ENCODE data around the gene WDFY4.

Gene WDFY4

DNA sequence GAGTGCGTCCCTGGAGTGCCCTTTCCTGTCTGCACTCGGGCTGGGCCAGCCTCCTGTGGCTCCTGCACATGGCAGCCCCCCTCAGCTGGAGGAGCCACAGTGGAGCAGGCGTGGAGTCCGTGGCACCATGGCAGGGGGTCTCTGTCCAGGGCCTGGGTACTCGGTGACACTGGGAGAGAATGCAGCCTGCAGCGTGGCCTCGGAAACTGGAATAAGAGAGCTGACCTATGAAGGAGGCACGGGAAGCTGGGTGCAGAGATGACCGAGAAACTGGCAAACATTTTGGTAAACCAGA is 25.8 kb upstream of the WDFY4 start:
- Histone ChIP-seq H4K8ac (ENCODE audit: low read length) (no peak overlapping the region), H2BK12ac (ENCODE audit: low read length in 2 of 2) (no peak overlapping the region), H3K4me2 (ENCODE audit: low read length, poor library complexity, severe bottlenecking) (no peak overlapping the region), H2BK120ac (ENCODE audit: low read depth, low read length) (no peak overlapping the region), H3K36me3 (ENCODE audit: control insufficient read depth in 1 of 2, insufficient read depth in 2 of 2, low read depth in 1 of 2, low read length in 2 of 2) (no peaks in the 10 kb centered on the region), H2AK5ac (ENCODE audit: low read length, severe bottlenecking) (no peak overlapping the region), H3K27ac (ENCODE audit: low read length, poor library complexity, severe bottlenecking) (no peak overlapping the region), H2BK15ac (ENCODE audit: low read depth, poor library complexity, severe bottlenecking) (no peak overlapping the region), H4K91ac (ENCODE audit: low read length) (no peak overlapping the region), H3K79me1 (replicated peaks; ENCODE audit: low read length, poor library complexity, severe bottlenecking) (no peaks in the 10 kb centered on the region), H3K18ac (ENCODE audit: low read depth in 1 of 2, low read length in 2 of 2) (no peak overlapping the region), H3K23ac (ENCODE audit: low read length in 2 of 2) (no peak overlapping the region), H3K9me3 (ENCODE audit: control insufficient read depth, low read length) (no peaks in the 10 kb centered on the region), H3K9ac (ENCODE audit: low read length) (no peak overlapping the region), H3K4me3 (ENCODE audit: insufficient read depth in 1 of 2, low read depth in 1 of 2, low read length in 2 of 2) (no peak overlapping the region), H2AFZ (ENCODE audit: low read depth, low read length) (no peak overlapping the region), H3K27me3 (ENCODE audit: control insufficient read depth in 1 of 2, insufficient read depth in 1 of 2, low read length in 2 of 2) (peaks cover 15 to 25% of the 10 kb centered on the region in 2 experiments), H2BK5ac (ENCODE audit: low read depth, low read length, poor library complexity, severe bottlenecking) (no peak overlapping the region), H3K4me1 (ENCODE audit: control insufficient read depth, insufficient read depth, low read depth, low read length) (peaks cover 16% of the 10 kb centered on the region), H3K4ac (ENCODE audit: low read depth in 1 of 2, low read length in 2 of 2) (no peak overlapping the region), H3K14ac (ENCODE audit: low read length in 2 of 2) (peak overlapping the region in 1 of 2 experiments; percentile 18)
- no peak for DNase-seq
- 88% methylated on average over 8 of the region's 9 CpGs for WGBS

DNA sequence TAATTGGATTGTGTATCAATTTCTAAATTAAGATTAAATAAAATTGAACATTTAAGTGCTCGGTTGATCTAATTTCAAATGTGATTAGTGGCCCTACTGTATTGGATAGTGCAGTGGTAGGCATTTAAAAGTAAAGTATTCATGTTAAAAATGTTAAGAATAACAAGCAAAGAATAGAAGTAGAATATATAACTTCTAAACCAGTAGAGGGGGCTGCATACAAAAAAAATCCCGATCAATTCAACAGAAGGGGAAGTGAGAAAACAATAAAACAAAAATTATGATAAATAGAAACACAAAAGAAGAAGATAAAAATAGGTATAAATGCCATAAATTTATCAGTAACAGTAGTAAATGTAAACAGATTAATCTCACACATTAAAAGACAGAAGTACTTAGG is 24.9 kb upstream of the WDFY4 start:
- H3K36me3 ChIP-seq (ENCODE audit: control insufficient read depth in 1 of 2, insufficient read depth in 2 of 2, low read depth in 1 of 2, low read length in 2 of 2), result no peaks in the 10 kb centered on the region
- no peaks in the 10 kb centered on the region for H3K79me1 ChIP-seq (replicated peaks; ENCODE audit: low read length, poor library complexity, severe bottlenecking)
- no peak overlapping the region for H3K14ac ChIP-seq (ENCODE audit: low read length in 2 of 2)
- peaks cover 6% of the 10 kb centered on the region for H3K9me3 ChIP-seq (ENCODE audit: control insufficient read depth, low read length)
- no peak overlapping the region for H3K4me3 ChIP-seq (ENCODE audit: insufficient read depth in 1 of 2, low read depth in 1 of 2, low read length in 2 of 2)
- no peak overlapping the region for H3K23ac ChIP-seq (ENCODE audit: low read length in 2 of 2)
- H2BK120ac ChIP-seq (ENCODE audit: low read depth, low read length), result no peak overlapping the region
- no peak overlapping the region for H2BK12ac ChIP-seq (ENCODE audit: low read length in 2 of 2)
- H4K8ac ChIP-seq (ENCODE audit: low read length), result no peak overlapping the region
- H2AFZ ChIP-seq (ENCODE audit: low read depth, low read length), result no peak overlapping the region
- WGBS, result 0% methylated on average over 1 of the region's 2 CpGs
- no peak overlapping the region for H3K18ac ChIP-seq (ENCODE audit: low read depth in 1 of 2, low read length in 2 of 2)
- no peak overlapping the region for H3K4me2 ChIP-seq (ENCODE audit: low read length, poor library complexity, severe bottlenecking)
- H3K4ac ChIP-seq (ENCODE audit: low read depth in 1 of 2, low read length in 2 of 2), result no peak overlapping the region
- DNase-seq, result no peak
- H3K4me1 ChIP-seq (ENCODE audit: control insufficient read depth, insufficient read depth, low read depth, low read length), result peaks cover 16% of the 10 kb centered on the region
- H3K27ac ChIP-seq (ENCODE audit: low read length, poor library complexity, severe bottlenecking), result no peak overlapping the region
- no peak overlapping the region for H4K91ac ChIP-seq (ENCODE audit: low read length)
- no peak overlapping the region for H2AK5ac ChIP-seq (ENCODE audit: low read length, severe bottlenecking)
- H3K27me3 ChIP-seq (ENCODE audit: control insufficient read depth in 1 of 2, insufficient read depth in 1 of 2, low read length in 2 of 2), result peaks cover 23 to 31% of the 10 kb centered on the region in 2 experiments
- H2BK15ac ChIP-seq (ENCODE audit: low read depth, poor library complexity, severe bottlenecking), result no peak overlapping the region
- no peak overlapping the region for H3K9ac ChIP-seq (ENCODE audit: low read length)
- H2BK5ac ChIP-seq (ENCODE audit: low read depth, low read length, poor library complexity, severe bottlenecking), result no peak overlapping the region

DNA sequence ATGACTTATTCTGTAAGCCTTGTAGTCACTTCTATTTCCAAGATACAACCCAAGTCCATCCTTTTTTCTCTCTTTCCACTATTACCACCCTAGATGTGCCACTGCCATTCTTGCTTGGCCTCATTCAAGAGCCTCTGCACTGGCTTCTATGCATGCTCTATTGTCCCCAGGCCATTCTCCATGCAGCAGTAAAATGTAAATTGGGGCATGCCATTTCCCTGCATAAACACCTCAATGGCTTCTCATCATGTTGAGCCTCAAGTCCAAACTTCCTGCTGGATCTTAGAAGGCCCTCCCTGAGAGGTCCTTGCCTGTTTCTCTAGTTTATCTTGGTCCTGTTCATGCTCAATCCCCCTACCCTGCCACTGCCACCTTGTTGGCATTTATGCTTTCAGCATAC is 23.2 kb upstream of the WDFY4 start:
- Histone ChIP-seq H3K9ac (ENCODE audit: low read length) (no peak overlapping the region), H2BK15ac (ENCODE audit: low read depth, poor library complexity, severe bottlenecking) (no peak overlapping the region), H2AK5ac (ENCODE audit: low read length, severe bottlenecking) (no peak overlapping the region), H3K27ac (ENCODE audit: low read length, poor library complexity, severe bottlenecking) (no peak overlapping the region), H3K9me3 (ENCODE audit: control insufficient read depth, low read length) (peaks cover 17% of the 10 kb centered on the region), H3K36me3 (ENCODE audit: control insufficient read depth in 1 of 2, insufficient read depth in 2 of 2, low read depth in 1 of 2, low read length in 2 of 2) (no peaks in the 10 kb centered on the region), H2BK5ac (ENCODE audit: low read depth, low read length, poor library complexity, severe bottlenecking) (no peak overlapping the region), H3K4me2 (ENCODE audit: low read length, poor library complexity, severe bottlenecking) (no peak overlapping the region), H2BK12ac (ENCODE audit: low read length in 2 of 2) (no peak overlapping the region), H2AFZ (ENCODE audit: low read depth, low read length) (no peak overlapping the region), H3K23ac (ENCODE audit: low read length in 2 of 2) (no peak overlapping the region), H3K4me1 (ENCODE audit: control insufficient read depth, insufficient read depth, low read depth, low read length) (peaks cover 6% of the 10 kb centered on the region), H3K79me1 (replicated peaks; ENCODE audit: low read length, poor library complexity, severe bottlenecking) (no peaks in the 10 kb centered on the region), H2BK120ac (ENCODE audit: low read depth, low read length) (no peak overlapping the region), H4K8ac (ENCODE audit: low read length) (no peak overlapping the region), H3K27me3 (ENCODE audit: control insufficient read depth in 1 of 2, insufficient read depth in 1 of 2, low read length in 2 of 2) (peaks cover 28 to 31% of the 10 kb centered on the region in 2 experiments), H3K4me3 (ENCODE audit: insufficient read depth in 1 of 2, low read depth in 1 of 2, low read length in 2 of 2) (no peak overlapping the region), H3K18ac (ENCODE audit: low read depth in 1 of 2, low read length in 2 of 2) (no peak overlapping the region), H3K4ac (ENCODE audit: low read depth in 1 of 2, low read length in 2 of 2) (no peak overlapping the region), H4K91ac (ENCODE audit: low read length) (no peak overlapping the region), H3K14ac (ENCODE audit: low read length in 2 of 2) (no peak overlapping the region)
- no peak for DNase-seq

DNA sequence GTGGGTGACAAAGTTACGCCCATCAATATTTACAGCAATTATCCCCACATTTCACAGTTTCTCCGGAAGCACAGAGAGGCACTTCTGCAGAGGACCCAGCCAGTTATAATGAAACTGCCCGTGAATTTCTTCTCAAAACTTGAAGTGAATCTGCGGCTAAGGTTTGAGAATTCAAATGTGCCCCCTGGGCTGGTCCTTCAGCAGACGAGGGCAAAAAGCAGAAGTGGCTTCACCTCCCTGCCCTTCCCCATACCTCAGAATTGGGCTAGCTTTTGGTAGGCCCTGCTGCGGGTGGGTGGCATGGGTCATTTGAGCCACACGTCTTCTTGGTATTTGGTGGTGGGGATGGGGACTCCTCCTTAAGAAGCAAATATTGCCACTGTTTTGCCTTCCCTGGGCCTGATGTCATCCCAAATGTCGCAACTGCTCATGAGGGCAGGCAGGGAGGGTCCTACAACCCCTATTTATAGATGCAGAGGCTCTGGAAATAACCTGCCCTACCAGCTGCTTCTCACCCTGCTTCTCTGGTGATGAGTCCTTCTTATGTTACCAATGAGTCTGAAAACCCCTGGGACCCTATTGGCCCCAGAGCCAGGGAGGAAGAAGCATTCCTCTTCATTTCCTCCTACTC is 16.6 kb upstream of the WDFY4 start:
- H3K4ac ChIP-seq (ENCODE audit: low read depth in 1 of 2, low read length in 2 of 2), result no peak overlapping the region
- 79% methylated on average over 6 of the region's 8 CpGs for WGBS
- H3K4me1 ChIP-seq (ENCODE audit: control insufficient read depth, insufficient read depth, low read depth, low read length), result peaks cover 6% of the 10 kb centered on the region
- no peak overlapping the region for H3K4me2 ChIP-seq (ENCODE audit: low read length, poor library complexity, severe bottlenecking)
- no peak overlapping the region for H2BK120ac ChIP-seq (ENCODE audit: low read depth, low read length)
- no peak overlapping the region for H2AFZ ChIP-seq (ENCODE audit: low read depth, low read length)
- H3K27ac ChIP-seq (ENCODE audit: low read length, poor library complexity, severe bottlenecking), result no peak overlapping the region
- peaks cover 17% of the 10 kb centered on the region for H3K9me3 ChIP-seq (ENCODE audit: control insufficient read depth, low read length)
- H3K79me1 ChIP-seq (replicated peaks; ENCODE audit: low read length, poor library complexity, severe bottlenecking), result no peaks in the 10 kb centered on the region
- no peak overlapping the region for H2AK5ac ChIP-seq (ENCODE audit: low read length, severe bottlenecking)
- H4K91ac ChIP-seq (ENCODE audit: low read length), result no peak overlapping the region
- H3K18ac ChIP-seq (ENCODE audit: low read depth in 1 of 2, low read length in 2 of 2), result no peak overlapping the region
- no peak overlapping the region for H2BK5ac ChIP-seq (ENCODE audit: low read depth, low read length, poor library complexity, severe bottlenecking)
- no peak overlapping the region for H2BK15ac ChIP-seq (ENCODE audit: low read depth, poor library complexity, severe bottlenecking)
- H2BK12ac ChIP-seq (ENCODE audit: low read length in 2 of 2), result no peak overlapping the region
- no peak for DNase-seq
- no peaks in the 10 kb centered on the region for H3K36me3 ChIP-seq (ENCODE audit: control insufficient read depth in 1 of 2, insufficient read depth in 2 of 2, low read depth in 1 of 2, low read length in 2 of 2)
- H3K9ac ChIP-seq (ENCODE audit: low read length), result no peak overlapping the region
- no peak overlapping the region for H3K14ac ChIP-seq (ENCODE audit: low read length in 2 of 2)
- no peak overlapping the region for H3K23ac ChIP-seq (ENCODE audit: low read length in 2 of 2)
- no peak overlapping the region for H4K8ac ChIP-seq (ENCODE audit: low read length)
- peaks cover 33 to 43% of the 10 kb centered on the region in 2 experiments for H3K27me3 ChIP-seq (ENCODE audit: control insufficient read depth in 1 of 2, insufficient read depth in 1 of 2, low read length in 2 of 2)
- no peak overlapping the region for H3K4me3 ChIP-seq (ENCODE audit: insufficient read depth in 1 of 2, low read depth in 1 of 2, low read length in 2 of 2)
